ENCODE data around the gene HSCB. TPM values are rescaled to one million over a fixed set of nuclear protein-coding genes. Genes with fewer than 3 reads are reported as not detected.

The HSCB gene
- total and polyA plus RNA-seq, 4 donors = 12.2 to 22.1 (median 15.1) TPM

GRCh38 chr22:28791841-28792490, 50.1 kb downstream of the HSCB start:
- Histone ChIP-seq H3K27me3 (ENCODE audit: control insufficient read depth in 4 of 4, insufficient read depth in 4 of 4, low read length in 3 of 4) (no peaks in the 10 kb centered on the region), H3K36me3 (ENCODE audit: control insufficient read depth in 4 of 4, insufficient read depth in 3 of 4, low read depth in 1 of 4, low read length in 3 of 4) (peaks cover 11 to 45% (median 36%) of the 10 kb centered on the region in 4 donors), H3K4me3 (ENCODE audit: low read depth in 1 of 3, low read length in 3 of 3) (no peak overlapping the region), H3K27ac (ENCODE audit: low read depth in 1 of 2, low read length in 2 of 2) (peak overlapping the region in 1 of 2 donors; percentile 17), H3K4me1 (ENCODE audit: control insufficient read depth in 4 of 4, insufficient read depth in 4 of 4, low read length in 3 of 4) (peaks cover 0 to 23% (median 9%) of the 10 kb centered on the region in 4 donors), H3K9me3 (ENCODE audit: control insufficient read depth in 4 of 4, low read length in 3 of 4) (no peaks in the 10 kb centered on the region), H3K9ac (ENCODE audit: low read depth in 1 of 2, low read length in 2 of 2) (no peak overlapping the region)
- WGBS = 60% methylated on average over 3 of the region's 3 CpGs
- no peak for TF ChIP-seq RAD21 (IDR thresholded peaks at IDR 0.05)
- no peak for TF ChIP-seq HNF4G (IDR thresholded peaks at IDR 0.05)
- TF ChIP-seq FOXA2 (IDR thresholded peaks at IDR 0.05) = no peak
- no peak for TF ChIP-seq JUND (IDR thresholded peaks at IDR 0.05)
- TF ChIP-seq ZBTB33 (IDR thresholded peaks at IDR 0.05) = no peak
- TF ChIP-seq RXRA (IDR thresholded peaks at IDR 0.05) = no peak
- TF ChIP-seq CTCF (IDR thresholded peaks at IDR 0.05; ENCODE audit: low read depth, low read length, missing input control) = no peak
- TF ChIP-seq ATF3 (IDR thresholded peaks at IDR 0.05) = no peak
- TF ChIP-seq MAX (IDR thresholded peaks at IDR 0.05) = no peak
- TF ChIP-seq NR2F2 (IDR thresholded peaks at IDR 0.05) = no peak
- no peak for TF ChIP-seq TAF1 (conservative IDR thresholded peaks at IDR 0.05)
- no peak for TF ChIP-seq FOXA1 (IDR thresholded peaks at IDR 0.05)
- no peak for TF ChIP-seq SP1 (IDR thresholded peaks at IDR 0.05)
- TF ChIP-seq HNF4A (conservative IDR thresholded peaks at IDR 0.05) = no peak
- no peak for TF ChIP-seq YY1 (IDR thresholded peaks at IDR 0.05)
- no peak for TF ChIP-seq GABPA (IDR thresholded peaks at IDR 0.05 in 1 of 2, conservative IDR thresholded peaks at IDR 0.05 in 1 of 2)
- no peak for DNase-seq (ENCODE audit: low spot score)

- no peaks in the 10 kb centered on the region for H3K9me3 ChIP-seq (ENCODE audit: control insufficient read depth in 4 of 4, low read length in 3 of 4)
- no peak overlapping the region for H3K9ac ChIP-seq (ENCODE audit: low read depth in 1 of 2, low read length in 2 of 2)
- peaks cover 12 to 45% (median 40%) of the 10 kb centered on the region in 4 donors for H3K36me3 ChIP-seq (ENCODE audit: control insufficient read depth in 4 of 4, insufficient read depth in 3 of 4, low read depth in 1 of 4, low read length in 3 of 4)
- H3K4me3 ChIP-seq (ENCODE audit: low read depth in 1 of 3, low read length in 3 of 3) = no peak overlapping the region
- WGBS = 52% methylated on average over 15 of the region's 15 CpGs
- peaks cover 0 to 26% (median 12%) of the 10 kb centered on the region in 4 donors for H3K4me1 ChIP-seq (ENCODE audit: control insufficient read depth in 4 of 4, insufficient read depth in 4 of 4, low read length in 3 of 4)
- no peak for DNase-seq (ENCODE audit: low spot score)
- H3K27me3 ChIP-seq (ENCODE audit: control insufficient read depth in 4 of 4, insufficient read depth in 4 of 4, low read length in 3 of 4) = no peaks in the 10 kb centered on the region
- peak overlapping the region; percentile 17 to 40 for H3K27ac ChIP-seq (ENCODE audit: low read depth in 1 of 2, low read length in 2 of 2)
- TF ChIP-seq ATF3 (IDR thresholded peaks at IDR 0.05) (peak; percentile 7), RXRA (IDR thresholded peaks at IDR 0.05) (peak; percentile 54 to 75), FOXA2 (IDR thresholded peaks at IDR 0.05) (no peak), EGR1 (IDR thresholded peaks at IDR 0.05; ENCODE audit: low read depth in 2 of 2) (no peak), ZBTB33 (IDR thresholded peaks at IDR 0.05) (no peak), HNF4A (conservative IDR thresholded peaks at IDR 0.05) (peak in 1 of 2 donors; percentile 5), JUND (IDR thresholded peaks at IDR 0.05) (peak in 1 of 2 donors; percentile 82), MAX (IDR thresholded peaks at IDR 0.05) (no peak), CTCF (IDR thresholded peaks at IDR 0.05; ENCODE audit: low read depth, low read length, missing input control) (no peak), NR2F2 (IDR thresholded peaks at IDR 0.05) (peak; percentile 78), RAD21 (IDR thresholded peaks at IDR 0.05) (peak in 1 of 2 donors; percentile 40), SP1 (IDR thresholded peaks at IDR 0.05) (peak; percentile 30), HNF4G (IDR thresholded peaks at IDR 0.05) (no peak), FOXA1 (IDR thresholded peaks at IDR 0.05) (no peak), YY1 (IDR thresholded peaks at IDR 0.05) (peak; percentile 48)
Measured at GRCh38 chr22:28792491-28793383, 50.9 kb downstream of the HSCB start.
